ENCODE data around the gene HYOU1.
"Not testable (repeated sequence)": the region's sequence is repeated elsewhere in the genome, so short reads cannot be mapped to it uniquely, and the experiment has no call there.

HYOU1 gene

GRCh38 chr11:119057000-119057769 lies at the start of gene HYOU1:
HYOU1 (minus strand) TSS chr11:119057205; CDS start chr11:119056160, 1,045 bp downstream.
- DNase-seq = peak; percentile 99

GRCh38 chr11:119103793-119104192 lies 46.8 kb upstream of the HYOU1 start:
- DNase-seq = no peak

- not testable (repeated sequence) for DNase-seq
Measured at GRCh38 chr11:119103161-119103664, 46.2 kb upstream of the HYOU1 start.

GRCh38 chr11:119101759-119102423 lies 44.9 kb upstream of the HYOU1 start, which contains the start of gene DPAGT1:
DPAGT1 (minus strand) TSS chr11:119101853; CDS start chr11:119101655, 198 bp downstream.
- peak; percentile 99 for DNase-seq

GRCh38 chr11:119100994-119101758 lies 44.2 kb upstream of the HYOU1 start:
- DNase-seq = no peak

- DNase-seq = peak; percentile 20
Measured at GRCh38 chr11:119100246-119100970, 43.4 kb upstream of the HYOU1 start.

GRCh38 chr11:119099711-119100110 lies 42.7 kb upstream of the HYOU1 start:
- DNase-seq = no peak

- peak; percentile 99 for DNase-seq
Measured at GRCh38 chr11:119095066-119095880, 38.3 kb upstream of the HYOU1 start.

GRCh38 chr11:119094816-119095065 lies 37.7 kb upstream of the HYOU1 start:
- peak; percentile 58 for DNase-seq

- DNase-seq = no peak
Measured at GRCh38 chr11:119093942-119094815, 37.2 kb upstream of the HYOU1 start.

- no peak for DNase-seq
Measured at GRCh38 chr11:119092880-119093842, 36.2 kb upstream of the HYOU1 start.

GRCh38 chr11:119091966-119092879 lies 35.2 kb upstream of the HYOU1 start:
- DNase-seq = no peak

- DNase-seq = no peak
Measured at GRCh38 chr11:119091178-119091577, 34.2 kb upstream of the HYOU1 start.

- DNase-seq = no peak
Measured at GRCh38 chr11:119089319-119089718, 32.3 kb upstream of the HYOU1 start.

- no peak for DNase-seq
Measured at GRCh38 chr11:119088406-119088805, 31.4 kb upstream of the HYOU1 start.

GRCh38 chr11:119087747-119088241 lies 30.8 kb upstream of the HYOU1 start:
- no peak for DNase-seq

GRCh38 chr11:119087123-119087522 lies 30.1 kb upstream of the HYOU1 start:
- DNase-seq = no peak

- no peak for DNase-seq
Measured at GRCh38 chr11:119085437-119085847, 28.4 kb upstream of the HYOU1 start.
